RPMI8226 (cell line): ENCODE data around the gene KCNH3.
"Not testable (repeated sequence)": the region's sequence is repeated elsewhere in the genome, so short reads cannot be mapped to it uniquely, and the experiment has no call there.

ENCODE experiments used
- DNase-seq: peaks from one replicate; pipeline ENCODE4 v3.0.0-alpha.2; 2015

The KCNH3 gene

GRCh38 chr12:49538510-49539403 is at the start of gene KCNH3:
KCNH3 (plus strand) TSS chr12:49539030; CDS start chr12:49539417, 387 bp downstream.
- peak; percentile 91 for DNase-seq

DNA sequence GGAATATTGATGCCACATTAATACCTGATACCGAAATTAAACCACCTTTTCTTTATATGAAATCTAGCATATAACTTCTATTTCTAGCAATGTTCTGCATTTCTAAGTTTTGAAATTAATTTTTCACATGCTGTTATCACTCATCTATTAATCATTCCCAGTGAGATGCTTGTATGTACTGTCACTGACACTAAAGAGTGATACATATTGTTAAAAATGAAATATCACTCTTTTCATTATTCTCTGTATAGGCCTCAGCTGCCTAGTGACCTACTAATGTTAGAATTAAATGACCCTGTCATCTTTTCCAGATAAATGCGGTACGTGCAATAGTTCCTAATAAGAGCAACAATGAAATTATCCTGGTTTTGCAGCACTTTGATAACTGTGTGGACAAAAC is 49.7 kb upstream of the KCNH3 start:
- no peak for DNase-seq

DNA sequence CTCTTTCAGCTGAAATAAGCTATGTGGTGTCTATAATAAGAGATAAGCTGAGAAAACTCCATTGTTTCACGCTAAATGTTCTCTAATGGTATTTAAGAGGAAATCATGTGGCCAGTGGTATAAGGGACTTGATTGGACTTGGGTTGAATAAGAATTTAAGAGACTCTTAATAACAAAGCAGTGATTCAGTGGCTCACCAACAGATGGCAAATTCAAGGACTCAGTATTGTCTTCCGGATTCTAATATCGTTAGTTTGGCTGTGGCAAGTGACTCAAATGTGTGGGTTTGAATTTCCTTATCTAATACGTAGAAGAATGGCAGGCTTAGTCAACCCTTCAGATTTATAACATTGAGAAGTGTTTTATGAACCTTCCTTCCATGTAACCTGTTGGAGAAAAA is 49.1 kb upstream of the KCNH3 start:
- no peak for DNase-seq

DNA sequence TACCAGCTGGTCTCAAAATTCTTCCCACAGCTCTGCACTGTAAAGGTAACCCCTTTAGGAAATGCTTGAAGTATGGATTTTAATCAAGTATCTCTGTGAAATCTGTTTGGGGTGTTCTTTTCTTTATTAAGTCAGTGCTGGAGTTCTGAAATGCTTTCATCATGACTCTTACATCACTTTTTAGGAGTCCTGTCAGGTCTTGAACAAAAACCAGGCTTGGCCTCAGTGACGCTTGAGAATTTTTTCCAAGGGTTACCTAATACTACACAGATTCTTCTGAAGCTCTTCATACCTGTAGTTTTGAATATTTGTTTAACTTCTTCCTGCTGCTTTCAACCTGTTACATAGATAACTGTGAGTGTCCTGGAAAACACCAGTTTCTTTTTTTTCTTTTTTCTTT is 47.0 kb upstream of the KCNH3 start:
- DNase-seq: no peak

DNA sequence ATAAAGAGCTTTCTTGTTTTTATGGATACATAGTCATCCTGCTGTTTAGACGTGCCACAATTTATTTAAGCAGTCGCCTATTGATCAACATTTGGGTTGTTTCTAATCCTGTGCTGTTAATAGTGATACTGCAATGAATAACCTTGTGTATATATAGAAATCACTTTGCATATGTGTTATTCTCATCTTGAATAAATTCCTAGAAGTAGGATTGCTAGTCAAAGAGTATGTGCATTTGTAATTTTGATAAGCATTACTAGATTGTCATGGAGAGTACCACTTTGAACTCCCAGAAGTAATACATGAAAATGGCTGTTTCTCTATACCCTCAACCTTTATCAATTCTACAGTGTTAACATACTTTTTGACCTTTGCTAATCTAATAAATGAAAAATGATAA is 44.9 kb upstream of the KCNH3 start:
- DNase-seq: no peak

DNA sequence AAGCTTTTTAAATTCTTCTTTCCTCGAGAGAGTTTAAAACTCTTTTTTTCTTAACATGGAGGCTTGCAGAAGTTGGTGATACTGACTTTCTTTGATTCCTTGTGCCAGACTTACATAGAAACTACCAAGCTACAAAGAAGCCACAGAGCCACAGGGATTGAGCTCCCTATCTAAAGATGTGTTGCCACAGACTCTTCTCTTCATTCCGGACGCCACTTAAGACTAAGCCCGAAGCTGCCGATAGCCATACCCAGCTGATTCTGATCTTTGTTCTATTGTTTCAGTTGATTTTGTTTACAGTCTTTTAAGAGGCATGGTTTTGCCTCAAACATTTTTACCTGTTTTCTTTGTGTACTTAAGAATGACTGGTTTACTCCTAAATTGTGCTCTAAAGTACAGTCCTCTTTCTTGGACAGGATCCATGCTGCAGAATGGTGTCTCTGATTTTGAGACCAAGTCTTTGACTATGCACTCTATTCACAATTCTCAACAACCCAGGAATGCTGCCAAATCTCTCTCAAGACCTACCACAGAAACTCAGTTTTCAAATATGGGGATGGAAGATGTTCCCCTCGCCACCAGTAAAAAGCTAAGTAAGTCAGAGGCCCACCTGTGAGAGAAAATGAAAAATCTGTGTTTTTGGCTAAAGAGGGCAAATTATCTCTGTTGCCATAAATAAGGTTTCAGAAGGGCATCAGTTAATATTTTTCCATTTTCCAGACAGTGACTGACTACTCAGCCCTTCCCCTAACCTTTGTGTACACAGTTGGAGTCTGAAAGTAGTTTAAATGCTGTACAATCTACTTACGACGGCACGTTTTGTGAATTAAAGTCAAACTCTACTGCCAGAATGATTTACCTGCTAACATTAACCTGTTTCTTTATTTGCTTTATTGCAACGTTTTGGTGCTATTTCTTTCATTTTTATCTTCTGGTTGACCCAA is 42.1 kb upstream of the KCNH3 start:
- DNase-seq: no peak

DNA sequence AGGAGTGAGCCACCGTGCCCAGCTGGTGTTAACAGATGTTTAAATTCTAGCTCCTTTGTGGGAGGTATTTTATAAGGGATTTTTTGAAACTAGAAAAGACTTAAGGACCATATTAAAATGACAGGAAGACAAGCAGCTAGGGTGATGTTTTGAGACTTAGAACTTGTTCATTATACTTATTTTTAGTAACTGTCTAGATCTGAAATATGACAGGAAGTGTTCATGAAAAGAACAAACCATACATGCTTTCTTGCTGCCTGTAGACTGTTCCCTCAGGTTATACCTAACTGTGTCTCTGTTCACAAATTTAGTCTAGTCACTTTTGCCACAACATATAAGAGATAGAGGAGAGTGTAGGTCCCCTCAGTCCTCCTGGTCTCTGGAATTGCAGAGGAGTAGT is 36.9 kb upstream of the KCNH3 start:
- no peak for DNase-seq

- DNase-seq: no peak
These were observed 36.2 kb upstream of the KCNH3 start for GRCh38 chr12:49502590-49502989.

DNA sequence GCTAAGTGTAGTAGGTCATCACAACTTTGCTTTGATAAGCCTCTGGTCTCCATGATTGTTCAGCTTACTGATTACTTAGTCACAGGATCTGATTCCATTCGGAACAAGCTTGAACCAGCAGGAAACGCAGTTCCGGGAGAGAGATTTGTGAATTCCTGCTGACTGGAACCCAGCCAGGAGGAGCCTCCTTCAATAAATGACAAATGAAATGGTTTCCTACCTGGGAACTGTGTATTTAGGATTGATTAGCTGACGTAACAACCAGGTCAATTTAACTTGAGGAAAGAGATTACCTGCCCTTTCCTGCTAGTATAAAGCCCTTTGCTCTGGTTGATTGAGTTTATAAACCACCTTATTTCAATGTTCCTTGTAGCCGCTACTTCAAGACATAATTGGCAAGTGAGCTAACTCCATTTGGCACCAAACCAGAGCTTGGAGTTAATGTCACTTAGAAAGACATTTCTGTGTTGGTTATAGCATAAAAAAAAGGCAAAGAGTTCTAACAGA is 35.1 kb upstream of the KCNH3 start:
- DNase-seq: no peak

DNA sequence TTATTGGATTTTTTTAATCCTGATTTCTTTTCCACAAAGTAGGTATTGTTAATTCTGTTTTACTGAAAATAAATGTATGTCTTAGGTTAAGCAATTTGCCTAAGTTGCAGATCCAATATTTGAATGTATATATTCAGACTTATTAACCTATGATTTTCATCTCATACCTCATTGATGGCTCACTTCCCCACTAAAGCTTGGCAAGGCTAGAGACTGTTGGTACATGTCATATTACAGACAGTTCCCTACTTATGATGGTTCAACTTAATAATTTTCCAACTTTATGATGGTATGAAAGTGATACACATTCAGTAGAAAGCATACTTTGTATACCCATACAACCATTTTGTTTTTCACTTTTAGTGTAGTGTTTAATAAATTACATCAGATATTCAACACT is 33.2 kb upstream of the KCNH3 start:
- DNase-seq: no peak

GRCh38 chr12:49507139-49507538 is 31.7 kb upstream of the KCNH3 start:
- no peak for DNase-seq

DNA sequence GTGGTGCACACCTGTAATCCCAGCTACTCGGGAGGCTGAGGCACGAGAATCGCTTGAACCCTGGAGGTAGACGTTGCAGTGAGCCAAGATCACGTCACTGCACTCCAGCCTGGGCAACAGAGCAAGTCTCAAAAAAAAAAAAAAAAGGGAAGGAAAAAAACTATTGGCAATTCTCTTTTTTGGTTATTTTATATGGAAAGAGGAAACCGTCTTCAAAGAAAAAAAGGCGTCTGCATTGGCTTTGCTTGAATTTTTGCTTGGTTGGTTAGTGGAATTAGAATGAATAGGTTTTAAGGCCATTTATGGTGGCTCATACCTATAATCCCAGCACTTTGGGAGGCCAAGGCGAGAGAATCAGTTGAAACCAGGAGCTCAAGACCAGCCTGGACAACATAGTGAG is 29.1 kb upstream of the KCNH3 start:
- DNase-seq: not testable (repeated sequence)

- no peak for DNase-seq
These were observed 27.4 kb upstream of the KCNH3 start for GRCh38 chr12:49511410-49511809.

- DNase-seq: no peak
These were observed 26.3 kb upstream of the KCNH3 start for GRCh38 chr12:49512546-49512945.

- no peak for DNase-seq
These were observed 23.6 kb upstream of the KCNH3 start for GRCh38 chr12:49515266-49515665.

DNA sequence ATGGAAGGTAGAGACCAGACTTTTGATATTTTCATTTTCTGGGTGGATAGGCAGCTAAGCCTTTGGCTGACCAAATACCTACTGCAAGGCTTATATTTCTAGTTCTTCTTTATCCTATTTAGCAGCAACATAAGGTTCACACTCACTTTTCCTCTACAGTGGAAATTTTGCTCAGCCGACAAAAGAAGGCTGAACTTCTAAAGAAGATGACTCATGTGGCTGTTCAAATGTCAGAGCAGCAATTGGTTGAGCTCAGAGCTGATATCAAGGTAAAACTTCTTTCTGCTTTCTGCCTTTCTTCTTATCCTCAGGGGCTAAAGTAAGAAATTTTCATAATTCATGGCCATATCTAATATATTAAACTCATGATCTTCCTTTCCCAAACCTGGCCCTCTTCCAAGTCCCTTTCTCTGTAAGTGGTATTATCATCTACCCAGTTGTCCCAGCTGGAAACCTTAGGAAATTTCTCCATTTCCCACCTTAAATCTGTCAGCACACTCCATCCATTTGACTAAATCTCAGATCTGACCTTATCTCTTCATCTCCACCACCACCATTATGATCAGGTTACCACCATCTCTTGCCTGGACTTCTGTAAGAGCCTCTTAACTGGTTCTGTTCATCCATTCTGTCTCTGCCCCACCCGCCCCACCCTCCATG is 19.8 kb upstream of the KCNH3 start:
- DNase-seq: no peak

DNA sequence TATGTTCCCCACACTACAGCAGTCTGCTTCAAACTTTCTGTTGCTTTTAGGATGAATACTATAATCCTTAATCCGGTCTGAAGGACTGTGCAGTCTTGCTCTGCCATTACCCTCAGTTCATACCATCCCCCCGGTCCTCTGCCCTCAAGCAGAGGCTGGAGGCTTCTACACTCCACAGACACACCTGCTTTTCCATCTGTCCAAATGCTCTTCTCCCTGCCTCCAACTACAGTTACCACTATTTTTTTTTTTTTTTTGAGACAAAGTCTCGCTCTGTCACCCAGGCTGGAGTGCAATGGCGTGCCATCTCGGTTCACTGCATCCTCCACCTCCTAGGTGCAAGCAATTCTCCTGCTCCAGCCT is 19.3 kb upstream of the KCNH3 start:
- DNase-seq: no peak

DNA sequence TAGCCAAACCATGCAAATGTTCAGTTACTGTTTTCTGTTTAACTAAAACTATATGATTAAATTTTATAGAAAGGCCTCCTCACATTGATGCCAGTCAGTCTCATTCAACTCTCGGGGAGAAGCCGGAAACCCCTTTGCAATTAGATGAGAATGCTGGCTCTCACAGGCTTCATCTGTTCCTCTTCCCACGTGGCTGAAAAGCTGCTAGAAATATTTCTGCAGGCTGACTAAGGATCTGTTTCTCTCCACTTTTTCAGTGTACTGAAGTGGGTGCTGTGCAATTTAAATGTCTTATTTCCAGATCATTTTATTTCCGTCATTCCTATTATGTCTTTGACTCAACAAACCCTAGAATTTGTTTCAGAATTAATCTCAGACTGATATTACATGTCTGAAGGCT is 17.4 kb upstream of the KCNH3 start:
- no peak for DNase-seq

DNA sequence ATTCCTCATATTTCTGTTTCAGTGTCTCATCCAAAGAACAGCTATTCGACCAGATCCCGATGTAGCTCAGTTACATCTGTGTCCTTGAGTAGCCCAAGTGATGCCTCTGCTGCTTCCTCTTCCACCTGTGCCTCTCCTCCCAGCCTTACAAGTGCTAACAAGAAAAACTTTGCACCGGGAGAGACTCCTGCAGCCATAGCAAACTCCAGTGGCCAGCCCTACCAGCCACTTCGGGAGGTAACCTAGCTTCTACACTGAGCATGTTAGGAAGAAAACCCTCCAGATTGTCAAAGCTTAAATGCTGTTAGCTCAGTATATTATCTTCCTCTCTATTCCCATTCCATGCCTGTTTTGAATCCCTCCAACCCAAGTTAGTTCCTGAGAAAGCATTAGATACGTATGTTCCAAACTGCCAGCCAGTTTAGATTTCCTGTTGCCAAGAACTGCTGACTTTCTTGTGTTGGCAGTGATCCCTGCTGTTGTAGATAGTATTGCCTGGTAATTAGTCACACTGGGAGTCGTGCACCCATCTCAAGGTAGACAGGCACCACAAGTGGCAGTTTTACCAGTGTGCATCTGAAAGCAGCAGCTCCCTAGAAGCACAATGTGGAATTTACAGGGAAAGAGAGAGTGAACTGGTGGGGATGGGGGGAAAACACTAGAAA is 14.0 kb upstream of the KCNH3 start:
- DNase-seq: no peak

- no peak for DNase-seq
These were observed 12.9 kb upstream of the KCNH3 start for GRCh38 chr12:49525942-49526341.

- no peak for DNase-seq
These were observed 11.3 kb upstream of the KCNH3 start for GRCh38 chr12:49527361-49528130.

GRCh38 chr12:49529414-49529813 is 9.4 kb upstream of the KCNH3 start:
- DNase-seq: no peak
